HG03439 (cell line): ENCODE data around the gene CD96.
"Not testable (repeated sequence)": the region's sequence is repeated elsewhere in the genome, so short reads cannot be mapped to it uniquely, and the experiment has no call there.

Experiments
- ATAC-seq: cut with Tn5 transposase; IDR thresholded peaks from one replicate; pipeline ENCODE4 v1.9.1; 2021; ENCODE audit warnings: mild to moderate bottlenecking, moderate library complexity; ENCODE audit not compliant: unreplicated experiment

CD96 gene

GRCh38 chr3:111548756-111549155, 6.8 kb downstream of the CD96 start:
- no peak for ATAC-seq

GRCh38 chr3:111561902-111562301, 19.9 kb downstream of the CD96 start:
- not testable (repeated sequence) for ATAC-seq

- ATAC-seq = no peak
Observed at GRCh38 chr3:111566844-111567243, 24.8 kb downstream of the CD96 start.

DNA sequence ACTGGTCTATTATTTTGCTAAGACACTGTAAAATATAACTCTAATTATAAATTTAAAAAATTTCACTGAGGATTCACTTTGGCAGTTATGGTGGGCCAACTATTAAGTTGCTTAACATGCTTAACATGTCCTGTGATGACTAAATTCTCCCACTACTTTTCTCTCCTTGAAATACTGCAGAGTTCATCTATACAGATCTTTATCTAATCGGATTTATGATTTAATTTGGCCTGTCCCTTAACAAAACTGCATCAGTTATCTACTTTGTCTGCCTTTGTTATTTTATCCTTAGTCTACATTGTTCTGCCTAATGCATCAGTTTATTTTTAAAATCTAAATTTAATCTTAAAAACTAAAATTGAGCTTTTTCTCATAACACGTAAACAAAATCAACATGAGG, 26.4 kb downstream of the CD96 start:
- ATAC-seq = no peak

GRCh38 chr3:111568911-111569310, 26.9 kb downstream of the CD96 start:
- ATAC-seq = no peak

- no peak for ATAC-seq
Observed at GRCh38 chr3:111570404-111571030, 28.5 kb downstream of the CD96 start.

- ATAC-seq = no peak
Observed at GRCh38 chr3:111571282-111571681, 29.3 kb downstream of the CD96 start.

GRCh38 chr3:111571907-111572460, 30.0 kb downstream of the CD96 start:
- no peak for ATAC-seq

DNA sequence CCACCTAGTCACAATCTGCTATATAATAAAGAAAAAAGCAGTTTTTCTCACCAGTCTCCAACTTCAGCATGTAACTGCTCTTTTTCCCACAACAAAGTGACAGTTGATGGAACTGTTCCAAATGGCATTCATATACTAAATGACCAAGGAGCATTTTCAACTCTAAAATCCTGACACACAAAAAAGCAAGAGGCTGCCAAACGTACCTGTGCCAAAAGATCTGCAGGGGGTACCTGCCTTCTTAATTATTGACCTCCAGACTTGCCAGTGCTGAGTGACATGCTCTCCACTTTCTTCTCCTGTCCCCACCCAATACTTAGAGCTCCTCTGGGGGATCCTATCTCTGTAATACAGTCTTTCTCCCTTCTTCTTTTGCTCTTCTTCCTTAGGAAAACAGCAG, 35.1 kb downstream of the CD96 start:
- no peak for ATAC-seq

DNA sequence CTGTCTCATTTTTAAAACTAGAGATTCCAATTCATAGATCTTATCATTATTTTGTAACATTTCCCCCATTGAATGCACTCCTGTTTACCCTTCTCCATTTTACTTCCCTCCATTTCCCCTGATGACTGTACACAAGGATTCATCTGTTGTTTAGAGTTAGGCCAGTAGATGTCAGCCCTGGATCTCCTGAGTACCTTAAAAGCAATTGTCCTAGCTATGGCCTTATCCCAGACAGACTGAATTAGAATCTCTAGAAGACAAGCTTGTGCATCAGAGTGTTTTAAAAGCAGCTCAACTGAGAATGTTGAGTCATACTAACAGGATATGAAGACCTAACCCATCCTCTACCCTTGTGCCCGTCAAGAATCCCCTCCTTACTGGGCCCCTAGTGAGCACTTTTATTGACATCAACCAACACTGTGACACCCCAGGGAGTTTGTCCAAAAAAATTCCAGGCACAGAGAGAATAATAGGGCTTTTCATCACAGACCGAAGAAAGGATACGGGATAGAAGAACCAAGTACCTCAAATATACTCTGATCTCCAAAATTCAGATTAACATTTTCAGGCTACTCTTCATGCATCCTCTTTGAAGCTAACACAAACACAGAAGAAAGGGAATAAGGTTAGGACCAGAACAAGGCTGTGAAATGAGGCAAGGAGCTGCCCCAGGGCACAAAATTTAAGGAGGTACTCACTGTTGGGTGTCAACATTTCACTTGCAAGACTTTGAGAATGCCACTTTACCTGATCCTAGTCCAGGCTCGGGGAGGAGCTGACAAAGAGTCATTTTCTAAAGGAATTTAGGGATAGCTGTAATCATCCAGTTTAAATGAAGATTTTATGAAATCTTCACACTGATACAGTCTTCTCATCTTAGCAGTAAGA, 36.0 kb downstream of the CD96 start:
- ATAC-seq = no peak

- ATAC-seq = no peak
Observed at GRCh38 chr3:111578867-111579266, 36.9 kb downstream of the CD96 start.

DNA sequence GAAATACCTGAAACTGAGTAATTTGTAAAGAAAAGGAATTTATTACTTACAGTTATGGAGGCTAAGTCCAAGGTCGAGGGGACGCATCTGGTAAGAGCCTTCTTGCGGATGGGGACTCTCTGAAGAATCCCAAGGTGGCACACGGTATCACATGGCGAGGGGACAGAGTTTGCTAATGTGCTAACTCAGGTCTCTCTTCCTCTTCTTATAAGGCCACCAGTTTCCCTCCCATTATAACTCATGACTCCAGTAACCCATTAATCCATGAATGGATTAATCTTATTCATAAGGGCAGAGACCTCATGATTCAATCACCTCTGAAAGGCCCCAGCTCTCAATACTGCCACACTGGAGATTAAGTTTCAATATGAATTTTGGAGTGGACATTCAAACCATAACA, 37.5 kb downstream of the CD96 start:
- no peak for ATAC-seq

DNA sequence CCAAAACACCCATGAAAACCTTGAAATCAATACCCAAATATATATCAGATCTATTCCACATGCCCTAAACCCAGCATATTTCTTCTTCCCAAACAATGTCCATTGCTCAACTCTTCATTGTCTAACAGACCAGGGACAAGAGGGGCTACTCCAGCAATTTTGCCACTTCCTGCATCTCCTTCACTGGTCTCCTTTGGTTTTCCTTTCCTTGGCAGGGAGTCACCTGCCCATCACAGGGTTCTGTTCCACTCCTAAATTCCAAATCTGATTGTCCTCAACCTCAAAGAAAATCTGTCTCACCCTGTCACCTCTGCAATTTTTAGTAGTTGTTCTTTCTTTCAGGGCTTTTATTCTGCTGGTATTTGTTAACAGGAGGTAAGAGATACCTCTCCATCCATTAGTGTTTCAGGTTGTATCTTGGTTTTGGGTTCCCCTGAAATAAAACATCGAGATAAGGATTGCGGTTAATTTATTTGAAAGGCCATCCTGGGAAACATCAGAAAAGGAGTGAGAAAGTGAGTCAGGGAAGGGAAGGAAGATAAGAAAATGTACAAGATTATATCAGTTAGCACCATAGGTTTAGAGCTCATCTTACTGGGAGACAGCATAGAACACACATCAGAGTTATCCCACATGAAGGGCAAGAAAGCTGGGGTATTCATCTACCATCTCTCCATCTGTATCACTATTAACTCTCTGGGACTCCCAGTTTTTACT, 39.6 kb downstream of the CD96 start:
- ATAC-seq = no peak

GRCh38 chr3:111582120-111582474, 40.1 kb downstream of the CD96 start:
- ATAC-seq = no peak

- ATAC-seq = no peak
Observed at GRCh38 chr3:111584744-111585143, 42.7 kb downstream of the CD96 start.

DNA sequence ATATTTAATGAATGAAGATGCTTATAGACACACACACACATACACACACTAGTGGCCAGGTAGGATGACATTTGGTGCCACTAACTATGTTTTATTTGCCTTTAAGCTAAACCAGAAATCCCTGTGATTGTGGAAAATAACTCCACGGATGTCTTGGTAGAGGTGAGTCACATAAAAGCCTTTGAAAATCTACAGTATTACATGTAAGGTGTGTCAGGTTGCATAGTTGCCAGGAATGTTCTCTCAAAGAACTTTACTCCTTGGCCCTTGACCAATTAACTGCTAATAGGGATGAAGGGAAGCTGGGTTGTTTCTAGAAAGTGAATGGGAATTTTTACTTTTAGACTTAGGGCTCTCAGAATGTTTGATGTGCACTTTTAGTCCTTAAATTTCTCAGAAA, 43.2 kb downstream of the CD96 start:
- ATAC-seq = no peak

DNA sequence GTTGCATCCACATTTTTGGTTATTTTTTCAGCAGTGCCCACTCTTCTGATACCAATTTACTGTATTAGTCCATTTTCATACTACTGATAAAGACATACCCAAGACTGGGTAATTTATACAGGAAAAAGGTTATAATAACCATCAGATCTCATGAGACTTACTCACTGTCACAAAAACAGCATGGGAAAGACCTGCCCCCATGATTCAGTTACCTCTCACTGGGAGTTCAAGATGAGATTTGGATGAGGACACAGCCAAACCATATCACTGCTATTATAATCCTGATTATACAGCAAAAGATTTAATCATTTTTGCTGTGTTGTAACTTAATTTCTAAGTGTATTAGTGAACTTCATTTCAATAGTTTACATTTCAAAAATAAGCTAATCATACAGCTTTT, 46.5 kb downstream of the CD96 start:
- no peak for ATAC-seq

- no peak for ATAC-seq
Observed at GRCh38 chr3:111589303-111590142, 47.5 kb downstream of the CD96 start.

GRCh38 chr3:111590143-111590491, 48.1 kb downstream of the CD96 start:
- no peak for ATAC-seq

DNA sequence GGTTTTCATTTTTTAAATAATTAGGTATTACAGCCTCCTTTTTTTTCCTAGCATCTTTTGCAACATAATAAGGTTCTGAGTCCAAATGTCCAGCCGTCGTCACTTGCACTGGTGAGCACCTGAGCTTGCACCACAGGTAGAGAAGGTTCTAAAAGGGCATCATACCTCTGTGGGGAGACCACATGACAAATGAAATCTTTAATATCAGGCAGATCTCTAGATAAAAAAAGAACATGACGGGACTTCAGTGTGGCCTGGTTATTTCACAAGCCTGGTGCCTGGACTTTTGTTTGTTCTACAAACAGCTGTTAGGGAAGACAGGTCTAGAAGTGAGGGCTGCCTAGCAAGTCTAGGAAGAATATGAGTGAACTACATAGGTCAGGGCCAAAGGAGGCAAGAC, 49.6 kb downstream of the CD96 start:
- ATAC-seq = no peak

DNA sequence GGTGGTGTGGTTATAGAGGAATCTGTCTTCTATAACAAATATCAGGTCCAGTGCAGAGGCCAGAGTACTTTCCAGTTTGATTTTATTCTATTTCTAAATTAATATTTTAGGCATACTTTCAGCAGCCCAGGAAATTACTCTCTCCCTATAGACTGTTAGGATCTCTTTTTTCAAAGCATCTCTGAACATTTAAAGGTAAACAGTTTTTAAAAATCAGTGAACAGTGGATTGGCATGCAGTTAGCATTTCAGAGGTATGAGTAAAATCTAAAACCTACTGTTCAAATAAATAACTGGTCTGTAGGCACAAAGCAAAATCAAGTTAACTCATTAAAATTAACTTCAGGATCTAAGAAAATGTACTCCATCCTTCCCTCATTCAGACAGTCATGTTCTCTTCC, 50.1 kb downstream of the CD96 start:
- no peak for ATAC-seq
